ENCODE data around the gene DPP9. TPM values are rescaled to one million over a fixed set of nuclear protein-coding genes. Genes with fewer than 3 reads are reported as not detected.

DPP9 gene
- total and polyA plus RNA-seq, 7 donors: 27.6 to 90.6 (median 36.9) TPM

- H3K27me3 ChIP-seq: no peaks in the 10 kb centered on the region
- no peaks in the 10 kb centered on the region for H3K9me3 ChIP-seq
- 85 to 87% methylated on average over 13 of the region's 13 CpGs for WGBS, 2 donors
- no peak overlapping the region for H3K27ac ChIP-seq
- TF ChIP-seq CTCF (IDR thresholded peaks at IDR 0.05) (no peak), EP300 (IDR thresholded peaks at IDR 0.05) (no peak), POLR2AphosphoS5 (IDR thresholded peaks at IDR 0.05) (no peak), POLR2A (IDR thresholded peaks at IDR 0.05) (no peak)
- H3K4me3 ChIP-seq: no peak overlapping the region
- no peaks in the 10 kb centered on the region for H3K4me1 ChIP-seq
- intact Hi-C loops (cut with DNase I): no loop called here
- DNase-seq: no peak
- peaks cover 40 to 97% (median 84%) of the 10 kb centered on the region in 4 donors for H3K36me3 ChIP-seq
Observed at GRCh38 chr19:4690361-4690760, 33.3 kb downstream of the DPP9 start.

GRCh38 chr19:4689403-4689802 lies 34.2 kb downstream of the DPP9 start:
- no peak for DNase-seq
- WGBS, 2 donors: 93 to 95% methylated on average over 19 of the region's 19 CpGs
- Histone ChIP-seq H3K4me3 (no peak overlapping the region), H3K27me3 (no peaks in the 10 kb centered on the region), H3K27ac (no peak overlapping the region), H3K4me1 (no peaks in the 10 kb centered on the region), H3K36me3 (peaks cover 35 to 97% (median 84%) of the 10 kb centered on the region in 4 donors), H3K9me3 (no peaks in the 10 kb centered on the region)
- TF ChIP-seq EP300 (IDR thresholded peaks at IDR 0.05) (no peak), POLR2AphosphoS5 (IDR thresholded peaks at IDR 0.05) (no peak), CTCF (IDR thresholded peaks at IDR 0.05) (no peak), POLR2A (IDR thresholded peaks at IDR 0.05) (no peak)
- intact Hi-C loops (cut with DNase I): no loop called here

GRCh38 chr19:4688587-4688986 lies 35.1 kb downstream of the DPP9 start:
- 81 to 90% methylated on average over 26 of the region's 26 CpGs for WGBS, 2 donors
- Histone ChIP-seq H3K27me3 (no peaks in the 10 kb centered on the region), H3K4me1 (no peaks in the 10 kb centered on the region), H3K9me3 (no peaks in the 10 kb centered on the region), H3K36me3 (peaks cover 32 to 97% (median 82%) of the 10 kb centered on the region in 4 donors), H3K27ac (no peak overlapping the region), H3K4me3 (no peak overlapping the region)
- TF ChIP-seq POLR2A (IDR thresholded peaks at IDR 0.05) (no peak), CTCF (IDR thresholded peaks at IDR 0.05) (no peak)
- intact Hi-C loops (cut with DNase I): no loop called here
- no peak for DNase-seq

- 92 to 93% methylated on average over 11 of the region's 11 CpGs for WGBS, 2 donors
- no peaks in the 10 kb centered on the region for H3K27me3 ChIP-seq
- intact Hi-C loops (cut with DNase I): no loop called here
- H3K9me3 ChIP-seq: no peaks in the 10 kb centered on the region
- TF ChIP-seq CTCF (IDR thresholded peaks at IDR 0.05): no peak
- TF ChIP-seq POLR2AphosphoS5 (IDR thresholded peaks at IDR 0.05): no peak
- no peak for TF ChIP-seq EP300 (IDR thresholded peaks at IDR 0.05)
- TF ChIP-seq POLR2A (IDR thresholded peaks at IDR 0.05): no peak
- DNase-seq: no peak
- no peaks in the 10 kb centered on the region for H3K4me1 ChIP-seq
- H3K36me3 ChIP-seq: peaks cover 33 to 97% (median 83%) of the 10 kb centered on the region in 4 donors
- no peak overlapping the region for H3K4me3 ChIP-seq
- no peak overlapping the region for H3K27ac ChIP-seq
Observed at GRCh38 chr19:4687396-4687795, 36.2 kb downstream of the DPP9 start.

GRCh38 chr19:4686700-4687099 lies 36.9 kb downstream of the DPP9 start:
- H3K4me3 ChIP-seq: no peak overlapping the region
- H3K27ac ChIP-seq: no peak overlapping the region
- H3K4me1 ChIP-seq: no peaks in the 10 kb centered on the region
- H3K9me3 ChIP-seq: no peaks in the 10 kb centered on the region
- WGBS, 2 donors: 96 to 98% methylated on average over 10 of the region's 10 CpGs
- peaks cover 37 to 96% (median 80%) of the 10 kb centered on the region in 4 donors for H3K36me3 ChIP-seq
- no peaks in the 10 kb centered on the region for H3K27me3 ChIP-seq
- no peak for DNase-seq
- no peak for TF ChIP-seq POLR2AphosphoS5 (IDR thresholded peaks at IDR 0.05)
- no peak for TF ChIP-seq POLR2A (IDR thresholded peaks at IDR 0.05)
- no peak for TF ChIP-seq CTCF (IDR thresholded peaks at IDR 0.05)
- TF ChIP-seq EP300 (IDR thresholded peaks at IDR 0.05): no peak
- intact Hi-C loops (cut with DNase I): no loop called here
